ENCODE measurements around the gene CAMK2B.
"Not testable (repeated sequence)": the region's sequence is repeated elsewhere in the genome, so short reads cannot be mapped to it uniquely, and the experiment has no call there.

The CAMK2B gene

GRCh38 chr7:44194562-44195145 is 130.7 kb downstream of the CAMK2B start:
- no peak for DNase-seq

DNA sequence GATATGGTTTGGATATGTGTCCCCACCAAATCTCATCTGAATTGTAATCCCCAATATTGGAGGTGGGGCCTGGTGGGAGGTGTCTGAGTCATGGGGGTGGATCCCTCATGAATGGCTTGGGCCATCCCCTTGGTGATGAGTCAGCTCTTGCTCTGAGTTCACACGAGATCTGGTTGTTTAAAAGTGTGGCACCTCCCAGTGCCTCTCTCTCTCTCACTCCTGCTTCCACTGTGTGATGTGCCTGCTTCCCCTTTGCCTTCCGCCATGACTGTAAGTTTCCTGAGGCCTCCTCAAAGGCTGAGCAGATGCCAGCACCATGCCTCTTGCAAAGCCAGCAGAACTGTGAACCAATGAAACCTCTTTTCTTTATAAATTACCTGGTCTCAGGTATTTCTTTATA is 131.3 kb downstream of the CAMK2B start:
- no peak for DNase-seq

GRCh38 chr7:44193011-44193802 is 132.2 kb downstream of the CAMK2B start:
- DNase-seq, result no peak

DNA sequence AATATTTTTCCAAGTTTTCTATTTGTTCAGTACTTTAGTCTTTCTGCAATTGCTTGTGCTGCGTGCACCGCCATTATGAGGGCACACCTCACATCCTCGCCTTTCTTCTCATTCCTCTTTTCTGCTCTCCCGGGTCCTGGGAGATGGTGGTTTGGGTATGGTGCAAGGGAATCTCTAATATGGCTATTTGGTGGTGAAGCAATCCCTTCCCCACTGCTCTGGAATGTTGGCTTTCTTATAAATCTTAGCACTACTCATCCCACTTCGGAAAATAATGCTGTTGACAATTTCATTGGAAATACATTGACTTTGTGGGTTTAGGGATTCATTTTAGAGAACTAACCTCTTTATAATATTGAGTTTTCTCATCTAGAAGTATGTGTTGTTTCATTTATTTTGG is 134.2 kb downstream of the CAMK2B start:
- no peak for DNase-seq

DNA sequence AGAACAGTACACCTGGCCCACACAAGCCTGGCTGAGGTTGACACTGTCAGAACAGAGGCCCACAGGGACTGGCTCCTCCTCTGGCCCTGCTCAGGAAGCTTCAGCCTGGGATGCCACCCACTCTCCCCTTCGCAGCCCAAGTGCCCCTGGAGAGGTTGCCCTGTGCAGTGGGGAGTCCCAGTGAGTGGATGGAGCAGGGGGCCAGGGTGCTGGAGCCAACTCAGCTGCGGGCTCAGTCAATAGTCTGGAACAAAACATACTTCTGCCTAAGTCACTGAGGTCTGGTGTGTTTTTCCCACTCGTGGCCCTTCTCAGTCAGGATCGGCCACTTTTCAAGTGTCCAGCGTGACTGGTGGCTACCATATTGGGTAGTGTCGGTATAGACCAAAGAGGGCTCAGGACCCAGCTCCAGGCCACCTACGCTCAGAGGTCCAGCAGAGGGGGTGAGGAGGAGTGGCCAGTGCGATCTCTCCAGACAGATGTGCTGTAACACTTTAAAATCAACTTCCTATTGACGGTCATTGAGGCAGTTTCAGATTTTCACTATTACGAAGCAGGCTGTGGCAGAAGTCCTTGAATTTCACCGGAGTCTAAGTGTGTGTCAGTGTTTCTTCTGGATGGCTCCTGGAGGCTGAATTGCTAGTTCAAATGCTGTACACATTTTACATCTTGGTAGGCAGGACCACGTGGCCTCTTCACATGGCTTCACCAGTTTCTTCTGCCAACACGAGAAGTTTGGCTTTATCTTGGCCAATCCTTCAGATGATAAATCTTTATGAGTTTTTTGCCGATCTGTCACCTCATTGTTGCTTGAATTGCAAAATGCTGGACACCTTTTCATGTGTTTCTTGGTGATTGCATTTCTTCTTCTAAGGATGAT is 135.2 kb downstream of the CAMK2B start:
- DNase-seq, result no peak

DNA sequence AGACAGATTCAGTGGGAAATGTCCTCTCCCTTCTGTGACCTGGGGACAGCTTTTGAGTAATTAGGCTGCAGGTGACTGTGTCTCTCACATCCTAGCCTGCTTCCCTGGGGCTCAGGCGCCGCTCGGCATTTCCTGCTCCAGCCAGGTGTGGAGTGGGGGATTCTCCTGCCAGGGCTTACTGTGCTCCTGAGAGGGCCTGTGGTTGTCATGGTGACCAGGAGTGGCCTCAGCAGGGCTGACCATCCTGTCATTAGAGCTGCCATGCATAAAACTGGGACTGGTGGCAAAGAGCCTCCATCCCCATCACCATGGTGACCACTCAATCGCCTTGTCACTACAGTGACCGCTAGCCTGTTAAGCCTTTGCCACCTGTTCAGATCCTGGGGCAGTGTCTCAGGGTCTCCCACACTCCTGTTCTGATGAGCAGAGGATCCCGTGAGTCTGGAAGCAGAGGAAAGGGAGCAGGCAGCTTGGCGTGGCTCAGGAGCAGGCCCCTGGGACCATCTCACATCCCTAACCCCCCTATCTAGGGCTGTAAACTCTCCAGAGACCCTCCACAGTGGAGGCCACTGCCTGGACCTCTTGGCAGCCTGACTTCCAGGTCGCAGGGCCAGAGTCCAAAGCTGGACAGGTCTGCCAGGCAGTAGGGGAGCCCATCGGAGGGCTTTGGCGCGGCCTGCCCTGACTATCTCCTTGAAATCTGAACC is 136.0 kb downstream of the CAMK2B start, which contains the start of gene GCK:
TSS of gene GCK (minus strand) at position 154 of the 707 bp plus-strand sequence. CDS start 486 bp downstream, outside the sequence.
- no peak for DNase-seq

DNA sequence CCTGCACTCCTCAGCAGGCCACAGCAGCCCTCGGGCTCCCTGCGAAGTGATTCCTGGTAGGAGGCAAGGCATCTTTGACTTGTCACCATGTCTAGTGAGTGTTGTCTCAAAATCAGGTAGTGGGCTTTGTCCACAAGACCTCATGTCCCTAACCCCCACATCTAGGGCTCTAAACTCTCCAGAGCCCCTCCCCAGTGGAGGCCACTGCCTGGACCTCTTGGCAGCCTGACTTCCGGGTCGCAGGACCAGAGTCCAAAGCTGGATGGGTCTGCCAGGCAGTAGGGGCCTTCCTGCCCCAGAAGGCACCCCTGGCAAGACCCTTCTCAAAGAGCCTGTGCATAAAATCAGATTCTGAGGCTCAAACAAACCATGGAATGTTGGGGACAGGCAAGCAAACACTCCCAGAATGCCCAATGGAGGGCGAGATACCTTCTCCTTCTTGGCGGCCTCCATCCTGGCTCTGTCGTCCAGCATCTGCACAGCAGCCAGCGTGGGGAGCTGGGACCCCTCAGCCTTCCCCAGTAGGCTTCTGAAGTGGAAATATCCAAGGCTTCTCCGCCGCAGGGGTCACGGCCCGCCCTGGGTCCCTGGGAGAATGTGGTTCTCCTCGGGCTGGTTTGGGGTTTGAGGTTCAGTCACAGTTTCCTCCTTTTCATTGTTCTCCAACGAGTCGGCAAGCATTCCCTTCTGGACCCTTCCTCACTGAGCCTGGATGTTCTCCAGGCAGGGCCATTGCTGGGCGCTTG is 136.7 kb downstream of the CAMK2B start:
- no peak for DNase-seq

GRCh38 chr7:44187636-44188416 is 137.6 kb downstream of the CAMK2B start:
- DNase-seq, result peak in 16 of 56 donors; percentile 6 to 51 (median 28)

GRCh38 chr7:44186736-44187135 is 138.7 kb downstream of the CAMK2B start:
- no peak for DNase-seq

DNA sequence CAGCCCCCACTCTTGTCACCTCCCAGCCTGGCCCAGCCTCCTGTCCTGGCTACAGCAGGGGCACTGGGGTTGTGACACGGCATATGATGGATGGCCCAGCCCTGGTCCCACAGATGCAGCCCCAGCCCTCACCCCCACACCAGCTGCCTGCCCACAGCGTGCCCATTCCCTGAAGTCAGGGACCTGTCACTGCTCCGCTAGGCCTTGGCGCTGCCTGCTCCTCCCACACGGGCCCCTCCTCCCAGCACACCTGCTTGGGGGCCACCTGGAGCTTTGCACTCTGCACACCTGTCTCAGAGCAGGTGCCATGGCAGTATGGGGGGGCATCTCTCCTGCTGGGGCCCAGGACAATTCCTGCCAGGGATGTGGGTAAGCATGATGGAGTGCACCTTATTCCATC is 139.7 kb downstream of the CAMK2B start:
- DNase-seq, result no peak

- no peak for DNase-seq
Measured at GRCh38 chr7:44184873-44185446, 140.4 kb downstream of the CAMK2B start.

GRCh38 chr7:44184206-44184872 is 141.1 kb downstream of the CAMK2B start:
- DNase-seq, result no peak

DNA sequence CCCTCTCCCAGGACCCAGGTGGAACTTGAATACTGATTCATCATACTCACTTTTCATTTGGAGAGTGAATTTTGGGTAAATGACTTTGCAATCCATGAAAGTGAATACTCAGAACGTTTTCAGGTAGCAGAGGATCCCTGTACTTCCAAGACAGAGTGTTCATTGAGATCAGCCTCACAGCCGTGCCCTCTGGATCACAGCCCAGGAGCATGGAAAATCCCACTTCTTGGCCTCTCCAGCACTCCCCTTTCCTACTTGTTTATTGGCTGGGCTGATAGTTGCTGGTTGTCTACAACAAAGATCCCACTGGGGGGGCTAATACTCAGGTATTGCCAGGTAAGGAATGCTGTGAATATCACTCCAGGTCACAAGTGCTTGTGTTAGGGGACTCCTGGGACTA is 142.0 kb downstream of the CAMK2B start:
- peak in 2 of 56 donors; percentile 5 for DNase-seq

GRCh38 chr7:44182827-44183226 is 142.6 kb downstream of the CAMK2B start:
- no peak for DNase-seq

DNA sequence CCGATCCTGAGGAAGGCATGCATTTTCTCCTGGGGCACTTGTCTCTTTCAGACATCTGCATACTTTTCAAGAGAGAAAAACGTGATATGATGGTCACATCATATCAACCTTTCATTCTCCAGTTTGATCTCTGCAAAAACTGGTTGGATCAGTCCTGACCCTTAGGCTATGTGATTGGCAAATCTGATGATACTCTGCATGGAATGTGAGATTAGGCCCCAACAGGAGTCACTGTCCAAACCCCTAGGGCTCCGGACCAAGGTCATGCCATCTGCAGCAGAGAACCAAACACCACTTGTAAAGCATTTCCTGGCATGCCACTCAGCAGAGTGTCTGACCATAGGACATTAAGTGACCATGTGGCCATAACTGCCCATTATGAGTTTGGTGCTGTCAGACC is 144.8 kb downstream of the CAMK2B start:
- no peak for DNase-seq

DNA sequence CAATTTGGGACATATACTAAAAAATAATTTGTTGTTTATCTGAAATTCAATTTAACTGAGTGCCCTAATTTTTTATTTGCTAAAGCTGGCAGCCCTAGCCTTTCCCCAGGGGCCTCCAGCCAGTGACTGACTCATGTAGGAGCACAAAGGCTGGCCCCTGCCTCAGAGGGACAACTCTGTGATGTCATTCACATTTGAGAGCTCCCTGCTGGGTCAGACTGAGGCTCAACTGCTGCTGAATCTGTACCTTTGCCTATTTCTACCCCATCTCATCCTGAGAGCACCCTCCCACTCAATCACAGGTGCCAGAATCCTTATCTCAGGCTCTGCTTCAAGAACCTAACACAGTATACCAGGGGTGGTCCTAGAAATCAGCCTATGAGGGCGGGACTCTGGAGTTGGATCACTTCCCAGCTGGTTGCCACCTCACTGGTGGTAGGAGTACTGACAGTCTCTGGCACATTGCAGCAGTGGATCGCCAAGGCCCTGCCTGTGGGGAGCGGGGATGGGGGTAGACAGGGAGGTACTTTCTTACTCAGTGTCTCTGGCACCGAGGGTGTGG is 147.7 kb downstream of the CAMK2B start:
- DNase-seq, result peak in 17 of 56 donors; percentile 8 to 70 (median 40)

DNA sequence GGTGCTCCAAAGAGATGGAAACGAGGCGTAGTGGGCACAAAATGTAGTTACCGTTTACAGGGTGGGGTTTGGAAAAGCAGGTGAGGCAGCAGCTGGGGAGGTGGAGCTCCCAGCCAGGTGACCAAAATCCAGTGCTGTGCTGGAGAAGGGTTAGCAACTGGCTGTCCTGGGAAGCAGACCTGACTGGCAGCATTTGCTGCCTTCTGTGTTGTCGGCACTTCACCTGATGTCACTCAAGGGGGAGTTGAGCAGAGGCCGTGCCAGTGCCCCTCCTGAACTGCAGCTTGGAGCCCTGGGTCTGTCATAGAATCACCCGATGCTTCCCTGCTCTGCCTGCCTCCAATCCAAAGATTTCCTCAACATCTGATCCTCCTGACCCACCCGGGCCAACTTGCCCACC is 148.9 kb downstream of the CAMK2B start:
- DNase-seq, result no peak

- no peak for DNase-seq
Measured at GRCh38 chr7:44175730-44176129, 149.7 kb downstream of the CAMK2B start.

GRCh38 chr7:44174694-44174948 is 150.8 kb downstream of the CAMK2B start:
- DNase-seq, result not testable (repeated sequence)

Measured in amygdala (tissue), 56 donors.